Mesendoderm (in vitro differentiated cells): ENCODE results near the gene NPFFR1.

Experiments used
- DNase-seq: peaks from one replicate; pipeline ENCODE4 v3.0.0; 2013
- H2AK5ac ChIP-seq: 2 replicates; pipeline ENCODE4 v1.6.1; 2013; ENCODE audit warnings: low read length, inconsistent platforms
- H2BK120ac ChIP-seq: 2 replicates; pipeline ENCODE4 v1.6.1; 2013; ENCODE audit warnings: low read depth, mild to moderate bottlenecking, low read length, moderate library complexity, mixed read lengths
- H2BK15ac ChIP-seq: replicated peaks from 2 replicates; pipeline ENCODE4 v1.6.1; 2013; ENCODE audit warnings: low read depth, mild to moderate bottlenecking, moderate library complexity
- H2BK5ac ChIP-seq: 2 replicates; pipeline ENCODE4 v1.6.1; 2013; ENCODE audit warnings: low read length, inconsistent platforms
- H3K18ac ChIP-seq: 2 replicates; pipeline ENCODE4 v1.6.1; 2013; ENCODE audit warnings: mild to moderate bottlenecking, low read length, mixed read lengths
- H3K23ac ChIP-seq: one replicate; pipeline ENCODE4 v1.6.1; 2013; ENCODE audit warnings: low read length
- H3K27ac ChIP-seq: 2 replicates; pipeline ENCODE4 v1.5.1; 2013; ENCODE audit warnings: low read depth, mild to moderate bottlenecking, inconsistent platforms, low read length, moderate library complexity
- H3K27me3 ChIP-seq: 2 replicates; pipeline ENCODE4 v1.6.1; 2013; ENCODE audit warnings: low read length, control low read depth, mild to moderate bottlenecking, inconsistent platforms; ENCODE audit not compliant: insufficient read depth, poor library complexity
- H3K36me3 ChIP-seq: 2 replicates; pipeline ENCODE4 v1.6.1; 2013; ENCODE audit warnings: low read length, inconsistent platforms; ENCODE audit not compliant: control insufficient read depth, insufficient read depth
- H3K4ac ChIP-seq: one replicate; pipeline ENCODE4 v1.6.1; 2013; ENCODE audit warnings: low read depth, mild to moderate bottlenecking, low read length, moderate library complexity
- H3K4me1 ChIP-seq: 2 replicates; pipeline ENCODE4 v1.6.1; 2013; ENCODE audit warnings: low read depth, low read length, inconsistent platforms; ENCODE audit not compliant: control insufficient read depth
- H3K4me2 ChIP-seq: 2 replicates; pipeline ENCODE4 v1.6.1; 2013; ENCODE audit warnings: low read length
- H3K4me3 ChIP-seq: 2 replicates; pipeline ENCODE4 v1.5.1; 2013; ENCODE audit warnings: mild to moderate bottlenecking, low read length
- H3K56ac ChIP-seq: one replicate; pipeline ENCODE4 v1.6.1; 2013; ENCODE audit warnings: low read length
- H3K79me1 ChIP-seq: 2 replicates; pipeline ENCODE4 v1.6.1; 2013; ENCODE audit warnings: low read length, inconsistent platforms
- H3K79me2 ChIP-seq: 2 replicates; pipeline ENCODE4 v1.6.1; 2013; ENCODE audit warnings: mild to moderate bottlenecking, low read length; ENCODE audit not compliant: control insufficient read depth, insufficient read depth
- H3K9ac ChIP-seq: 2 replicates; pipeline ENCODE4 v1.6.1; 2013; ENCODE audit warnings: low read length, inconsistent platforms
- H4K5ac ChIP-seq: one replicate; pipeline ENCODE4 v1.6.1; 2013; ENCODE audit warnings: low read length
- H4K8ac ChIP-seq: one replicate; pipeline ENCODE4 v1.6.1; 2013; ENCODE audit warnings: low read depth, mild to moderate bottlenecking, control low read depth, low read length, moderate library complexity
- WGBS: extraction: QIAGEN DNeasy Blood & Tissue Kit; methylation state at CpG from one replicate; pipeline ENCODE4 v1.1.7; 2013; ENCODE audit warnings: low lambda C conversion rate, missing lambda C conversion rate; ENCODE audit not compliant: insufficient coverage; ENCODE audit errors: extremely low coverage; 5-methylcytosine and 5-hydroxymethylcytosine counted together

NPFFR1 gene

GRCh38 chr10:70222340-70222794 is 61.4 kb downstream of the NPFFR1 start:
- Histone ChIP-seq H2AK5ac (no peak overlapping the region), H3K79me1 (peaks cover 1% of the 10 kb centered on the region), H3K23ac (no peak overlapping the region), H3K4me1 (no peaks in the 10 kb centered on the region), H3K36me3 (no peaks in the 10 kb centered on the region), H3K18ac (no peak overlapping the region), H3K56ac (no peak overlapping the region), H3K9ac (no peak overlapping the region), H3K4me2 (no peak overlapping the region), H3K27me3 (no peaks in the 10 kb centered on the region), H3K27ac (no peak overlapping the region), H2BK5ac (no peak overlapping the region), H3K4me3 (no peak overlapping the region), H4K8ac (no peak overlapping the region), H3K4ac (no peak overlapping the region), H2BK15ac (no peak overlapping the region), H4K5ac (no peak overlapping the region), H2BK120ac (no peak overlapping the region), H3K79me2 (peaks cover 2% of the 10 kb centered on the region)
- DNase-seq: peak; percentile 76
- no CpG with 5 or more reads among the region's 3 CpGs for WGBS

- no peak overlapping the region for H3K4me2 ChIP-seq
- no peak overlapping the region for H2BK120ac ChIP-seq
- H3K56ac ChIP-seq: no peak overlapping the region
- peaks cover 1% of the 10 kb centered on the region for H3K79me1 ChIP-seq
- H2BK5ac ChIP-seq: no peak overlapping the region
- no peaks in the 10 kb centered on the region for H3K36me3 ChIP-seq
- H2AK5ac ChIP-seq: no peak overlapping the region
- no peak overlapping the region for H3K18ac ChIP-seq
- no CpG with 5 or more reads among the region's 1 CpG for WGBS
- no peaks in the 10 kb centered on the region for H3K27me3 ChIP-seq
- no peak overlapping the region for H3K23ac ChIP-seq
- DNase-seq: no peak
- no peak overlapping the region for H3K27ac ChIP-seq
- H3K4me1 ChIP-seq: no peaks in the 10 kb centered on the region
- no peaks in the 10 kb centered on the region for H3K79me2 ChIP-seq
- no peak overlapping the region for H2BK15ac ChIP-seq
- no peak overlapping the region for H3K4me3 ChIP-seq
- no peak overlapping the region for H3K9ac ChIP-seq
- no peak overlapping the region for H4K8ac ChIP-seq
- no peak overlapping the region for H3K4ac ChIP-seq
- no peak overlapping the region for H4K5ac ChIP-seq
Measured at GRCh38 chr10:70221030-70221429, 62.8 kb downstream of the NPFFR1 start.

GRCh38 chr10:70212879-70213278 is 70.9 kb downstream of the NPFFR1 start:
- Histone ChIP-seq H3K27me3 (no peaks in the 10 kb centered on the region), H3K27ac (no peak overlapping the region), H3K4me3 (no peak overlapping the region), H3K4me1 (no peaks in the 10 kb centered on the region), H3K23ac (no peak overlapping the region), H2BK15ac (no peak overlapping the region), H3K79me1 (no peaks in the 10 kb centered on the region), H3K4ac (no peak overlapping the region), H2BK120ac (no peak overlapping the region), H4K8ac (no peak overlapping the region), H3K9ac (no peak overlapping the region), H3K79me2 (no peaks in the 10 kb centered on the region), H3K56ac (no peak overlapping the region), H2AK5ac (no peak overlapping the region), H3K18ac (no peak overlapping the region), H3K4me2 (no peak overlapping the region), H3K36me3 (peaks cover 1% of the 10 kb centered on the region), H2BK5ac (no peak overlapping the region), H4K5ac (no peak overlapping the region)
- WGBS: no CpG with 5 or more reads among the region's 1 CpG
- no peak for DNase-seq

- no peak overlapping the region for H4K8ac ChIP-seq
- no peaks in the 10 kb centered on the region for H3K79me1 ChIP-seq
- no peak for DNase-seq
- H3K36me3 ChIP-seq: peaks cover 3% of the 10 kb centered on the region
- no peak overlapping the region for H2BK120ac ChIP-seq
- H3K4me1 ChIP-seq: no peaks in the 10 kb centered on the region
- H3K4ac ChIP-seq: no peak overlapping the region
- H3K56ac ChIP-seq: no peak overlapping the region
- H2BK15ac ChIP-seq: no peak overlapping the region
- no peak overlapping the region for H2AK5ac ChIP-seq
- no peaks in the 10 kb centered on the region for H3K79me2 ChIP-seq
- H3K23ac ChIP-seq: no peak overlapping the region
- no peak overlapping the region for H2BK5ac ChIP-seq
- H4K5ac ChIP-seq: no peak overlapping the region
- no peak overlapping the region for H3K4me2 ChIP-seq
- no peaks in the 10 kb centered on the region for H3K27me3 ChIP-seq
- no peak overlapping the region for H3K9ac ChIP-seq
- H3K18ac ChIP-seq: no peak overlapping the region
- H3K4me3 ChIP-seq: no peak overlapping the region
- no peak overlapping the region for H3K27ac ChIP-seq
Measured at GRCh38 chr10:70212277-70212676, 71.5 kb downstream of the NPFFR1 start.

GRCh38 chr10:70206762-70207161 is 77.0 kb downstream of the NPFFR1 start:
- H4K5ac ChIP-seq: no peak overlapping the region
- no peaks in the 10 kb centered on the region for H3K27me3 ChIP-seq
- no peak for DNase-seq
- H2BK15ac ChIP-seq: no peak overlapping the region
- H3K36me3 ChIP-seq: peaks cover 4% of the 10 kb centered on the region
- H3K79me2 ChIP-seq: no peaks in the 10 kb centered on the region
- no peak overlapping the region for H2BK120ac ChIP-seq
- no CpG with 5 or more reads among the region's 5 CpGs for whole genome bisulfite sequencing
- H3K18ac ChIP-seq: no peak overlapping the region
- no peak overlapping the region for H3K23ac ChIP-seq
- H3K56ac ChIP-seq: no peak overlapping the region
- H3K79me1 ChIP-seq: no peaks in the 10 kb centered on the region
- H3K9ac ChIP-seq: no peak overlapping the region
- H4K8ac ChIP-seq: no peak overlapping the region
- H3K27ac ChIP-seq: no peak overlapping the region
- no peak overlapping the region for H3K4me2 ChIP-seq
- H3K4me1 ChIP-seq: no peaks in the 10 kb centered on the region
- H2BK5ac ChIP-seq: no peak overlapping the region
- no peak overlapping the region for H2AK5ac ChIP-seq
- H3K4me3 ChIP-seq: no peak overlapping the region
- no peak overlapping the region for H3K4ac ChIP-seq

GRCh38 chr10:70201105-70201504 is 82.7 kb downstream of the NPFFR1 start:
- Histone ChIP-seq H3K4me1 (no peaks in the 10 kb centered on the region), H2BK5ac (no peak overlapping the region), H2BK15ac (no peak overlapping the region), H3K4ac (no peak overlapping the region), H3K18ac (no peak overlapping the region), H3K4me2 (no peak overlapping the region), H3K27me3 (no peaks in the 10 kb centered on the region), H3K23ac (no peak overlapping the region), H3K36me3 (peaks cover 5% of the 10 kb centered on the region), H4K8ac (no peak overlapping the region), H3K4me3 (no peak overlapping the region), H3K27ac (no peak overlapping the region), H3K79me1 (no peaks in the 10 kb centered on the region), H3K79me2 (no peaks in the 10 kb centered on the region), H4K5ac (no peak overlapping the region), H2AK5ac (no peak overlapping the region), H3K56ac (no peak overlapping the region), H3K9ac (no peak overlapping the region), H2BK120ac (no peak overlapping the region)
- WGBS: no CpG with 5 or more reads among the region's 1 CpG
- DNase-seq: no peak
